Esophagus (tissue), 2 donors: ENCODE measurements around the gene MYO3B. TPM values are rescaled to one million over a fixed set of nuclear protein-coding genes. Genes with fewer than 3 reads are reported as not detected.
"Not testable (repeated sequence)": the region's sequence is repeated elsewhere in the genome, so short reads cannot be mapped to it uniquely, and the experiment has no call there.

Experiments used
- H3K27ac ChIP-seq, 2 donors: one replicate each; pipeline ENCODE4 v1.5.1; 2013; ENCODE audit warnings: low read depth in 2 of 2, mild to moderate bottlenecking in 2 of 2, inconsistent platforms in 1 of 2, low read length in 1 of 2, moderate library complexity in 1 of 2
- H3K27me3 ChIP-seq, 2 donors: one replicate each; pipeline ENCODE4 v1.6.1; 2013; ENCODE audit warnings: low read length in 2 of 2, control low read depth in 1 of 2, mild to moderate bottlenecking in 1 of 2; ENCODE audit not compliant: insufficient read depth in 2 of 2, control insufficient read depth in 1 of 2
- H3K36me3 ChIP-seq, 2 donors: one replicate each; pipeline ENCODE4 v1.6.1; 2013; ENCODE audit warnings: low read length in 1 of 2; ENCODE audit not compliant: control insufficient read depth in 2 of 2, insufficient read depth in 2 of 2
- H3K4me1 ChIP-seq, 2 donors: one replicate each; pipeline ENCODE4 v1.6.1; 2013; ENCODE audit warnings: low read length in 1 of 2; ENCODE audit not compliant: control insufficient read depth in 2 of 2, insufficient read depth in 2 of 2
- H3K4me3 ChIP-seq, 2 donors: one replicate each; pipeline ENCODE4 v1.5.1; 2013; ENCODE audit warnings: low read length in 2 of 2, mild to moderate bottlenecking in 2 of 2, low read depth in 1 of 2, moderate library complexity in 1 of 2
- H3K9me3 ChIP-seq, 2 donors: one replicate each; pipeline ENCODE4 v1.6.1; 2013; ENCODE audit warnings: mild to moderate bottlenecking in 2 of 2, low read depth in 1 of 2, low read length in 1 of 2, moderate library complexity in 1 of 2; ENCODE audit not compliant: control insufficient read depth in 2 of 2, insufficient read depth in 1 of 2
- WGBS, 2 donors: extraction: QIAGEN DNeasy Blood & Tissue Kit; methylation state at CpG; one replicate each; pipeline ENCODE4 v1.1.7; 2013; 5-methylcytosine and 5-hydroxymethylcytosine counted together
- polyA plus RNA-seq, 2 donors: library from polyadenylated mRNA; stranded (reverse); fragments of 200-250 nt; gene quantifications; one replicate each; pipeline ENCODE4 v1.2.3, GENCODE V29; 2013
- donor health status: healthy with polysubstance abuse.
- donor health status: Bipolar disorder and iron deficiency.

MYO3B gene
- polyA plus RNA-seq, 2 donors: 0.08 to 0.11 TPM

DNA sequence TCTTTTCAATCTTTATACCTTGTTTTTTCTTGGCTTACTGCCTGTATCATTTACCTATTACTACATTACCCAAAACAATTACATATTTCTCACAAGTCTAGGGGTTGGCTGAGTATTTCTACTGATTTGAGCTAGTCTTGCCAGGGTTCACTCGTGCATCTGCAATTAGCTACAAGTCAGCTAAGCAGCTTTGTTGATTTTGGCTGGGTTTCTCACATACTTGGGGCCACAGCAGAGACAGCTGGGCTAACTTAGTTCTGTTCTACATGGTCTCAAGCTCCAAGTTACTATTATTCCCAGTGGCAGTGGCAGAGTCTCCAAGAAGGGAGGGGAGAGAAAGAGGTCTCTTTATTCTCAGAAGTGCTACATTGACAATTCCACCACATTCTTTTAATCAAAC, 482.5 kb downstream of the MYO3B start:
- no peak overlapping the region for H3K27ac ChIP-seq
- no peak overlapping the region for H3K4me3 ChIP-seq
- H3K27me3 ChIP-seq: no peaks in the 10 kb centered on the region
- H3K4me1 ChIP-seq: no peaks in the 10 kb centered on the region
- no peaks in the 10 kb centered on the region for H3K36me3 ChIP-seq
- 7 to 17% methylated on average over 1 of the region's 1 CpG for WGBS, 2 donors
- no peaks in the 10 kb centered on the region for H3K9me3 ChIP-seq

DNA sequence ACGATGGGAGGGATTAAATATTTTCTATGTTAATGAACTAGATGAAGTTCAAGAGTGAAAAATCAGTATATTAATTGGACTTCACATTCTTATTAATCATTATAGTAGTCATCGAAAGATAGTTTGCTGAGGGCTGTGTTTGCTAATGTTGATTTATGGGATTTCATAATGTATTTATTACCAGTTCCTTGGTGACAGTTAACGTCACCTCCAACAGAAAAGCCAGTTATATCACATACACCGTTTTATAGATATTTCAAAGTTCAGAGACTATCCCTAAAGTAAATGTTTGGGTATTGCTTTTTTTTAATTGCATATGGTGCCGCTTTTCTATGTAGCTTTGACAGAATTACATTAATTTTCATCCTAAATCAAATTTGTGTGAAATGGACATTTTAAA, 487.8 kb downstream of the MYO3B start:
- no peak overlapping the region for H3K4me3 ChIP-seq
- 63 to 64% methylated on average over 5 of the region's 5 CpGs for WGBS, 2 donors
- no peaks in the 10 kb centered on the region for H3K4me1 ChIP-seq
- no peaks in the 10 kb centered on the region for H3K27me3 ChIP-seq
- H3K9me3 ChIP-seq: no peaks in the 10 kb centered on the region
- no peak overlapping the region for H3K27ac ChIP-seq
- H3K36me3 ChIP-seq: no peaks in the 10 kb centered on the region

DNA sequence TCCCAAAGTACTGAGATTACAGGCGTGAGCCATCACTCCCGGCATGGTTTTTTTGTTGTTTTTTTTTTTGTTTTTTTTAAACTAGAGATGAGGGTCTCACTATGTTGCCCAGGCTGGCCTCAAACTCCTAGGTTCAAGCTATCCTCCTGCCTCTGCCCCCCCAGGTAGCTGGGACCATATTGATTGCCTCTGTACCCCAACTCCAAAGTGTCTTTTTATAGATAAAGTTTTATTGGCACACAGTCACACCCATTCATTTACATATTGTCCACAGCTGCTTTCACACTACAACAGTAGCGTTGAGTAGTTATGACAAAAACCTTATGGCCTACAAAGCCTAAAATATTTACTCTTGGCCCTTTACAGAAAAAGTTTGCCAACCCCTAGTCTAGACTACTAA, 492.0 kb downstream of the MYO3B start:
- H3K27ac ChIP-seq: no peak overlapping the region
- no peak overlapping the region for H3K4me3 ChIP-seq
- no peaks in the 10 kb centered on the region for H3K27me3 ChIP-seq
- H3K9me3 ChIP-seq: no peaks in the 10 kb centered on the region
- H3K4me1 ChIP-seq: no peaks in the 10 kb centered on the region
- no peaks in the 10 kb centered on the region for H3K36me3 ChIP-seq
- 89 to 96% methylated on average over 3 of the region's 3 CpGs for WGBS, 2 donors

DNA sequence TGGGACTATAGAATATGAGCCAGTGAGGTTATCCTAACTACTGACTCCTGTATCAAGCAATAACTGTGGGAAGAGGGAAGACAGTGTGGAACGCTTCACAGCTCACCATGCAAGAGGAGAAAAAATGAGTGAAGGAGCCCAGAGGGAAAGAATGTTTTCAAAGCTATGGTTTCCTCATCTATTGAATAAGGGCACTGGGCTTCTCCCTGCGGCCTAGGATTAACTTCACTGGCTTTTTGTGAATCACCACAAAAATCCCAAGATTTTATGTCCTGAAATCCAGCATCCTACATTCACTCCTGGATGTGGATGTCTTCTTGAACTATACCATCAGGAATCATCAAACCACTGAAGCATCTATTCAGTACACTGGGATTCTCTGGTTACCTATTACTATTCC, 492.7 kb downstream of the MYO3B start:
- Histone ChIP-seq H3K27me3 (no peaks in the 10 kb centered on the region), H3K36me3 (no peaks in the 10 kb centered on the region), H3K9me3 (no peaks in the 10 kb centered on the region), H3K4me3 (no peak overlapping the region), H3K4me1 (no peaks in the 10 kb centered on the region), H3K27ac (no peak overlapping the region)
- WGBS, 2 donors: 80 to 92% methylated on average over 2 of the region's 2 CpGs

DNA sequence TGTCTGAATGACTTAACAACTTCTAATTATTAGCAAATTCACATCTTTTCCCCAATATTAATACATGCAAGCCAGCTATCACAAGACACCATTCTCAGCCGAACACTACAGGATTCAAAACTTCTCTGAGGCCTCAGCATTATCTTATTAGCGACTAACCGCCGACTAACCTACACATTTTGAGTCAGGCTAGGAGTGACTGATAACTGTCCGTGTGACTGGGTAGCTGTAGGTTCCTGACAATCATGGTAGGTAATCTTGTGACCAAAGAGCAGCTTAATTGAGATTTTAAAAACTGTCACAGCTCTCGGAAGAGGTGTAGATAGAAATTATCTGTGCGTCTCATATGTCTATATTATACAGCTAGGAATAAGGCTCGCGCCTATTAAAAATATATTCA, 493.1 kb downstream of the MYO3B start:
- H3K9me3 ChIP-seq: no peaks in the 10 kb centered on the region
- no peak overlapping the region for H3K27ac ChIP-seq
- no peak overlapping the region for H3K4me3 ChIP-seq
- H3K27me3 ChIP-seq: no peaks in the 10 kb centered on the region
- no peaks in the 10 kb centered on the region for H3K36me3 ChIP-seq
- no peaks in the 10 kb centered on the region for H3K4me1 ChIP-seq
- WGBS, 2 donors: 85 to 90% methylated on average over 9 of the region's 9 CpGs

DNA sequence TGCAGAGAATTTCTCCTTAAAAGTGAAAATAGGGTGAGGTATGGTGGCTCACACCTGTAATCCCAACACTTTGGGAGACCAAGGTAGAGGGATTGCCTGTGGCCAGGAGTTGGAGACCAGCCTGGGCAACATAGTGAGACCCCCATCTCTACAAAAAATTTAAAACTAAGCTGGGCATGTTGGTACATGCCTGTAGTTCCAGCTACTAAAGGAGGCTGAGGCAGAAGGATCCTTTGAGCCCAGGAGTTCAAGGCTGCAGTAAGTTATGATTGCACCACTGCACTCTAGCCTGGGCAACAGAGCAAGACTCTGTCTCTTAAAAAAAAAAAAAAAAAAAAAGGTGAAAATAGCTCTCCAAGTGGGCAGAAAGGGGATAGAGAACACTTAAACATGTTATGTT, 496.3 kb downstream of the MYO3B start:
- not testable (repeated sequence) for H3K36me3 ChIP-seq, H3K4me1 ChIP-seq, H3K9me3 ChIP-seq, H3K27ac ChIP-seq, H3K4me3 ChIP-seq, H3K27me3 ChIP-seq

DNA sequence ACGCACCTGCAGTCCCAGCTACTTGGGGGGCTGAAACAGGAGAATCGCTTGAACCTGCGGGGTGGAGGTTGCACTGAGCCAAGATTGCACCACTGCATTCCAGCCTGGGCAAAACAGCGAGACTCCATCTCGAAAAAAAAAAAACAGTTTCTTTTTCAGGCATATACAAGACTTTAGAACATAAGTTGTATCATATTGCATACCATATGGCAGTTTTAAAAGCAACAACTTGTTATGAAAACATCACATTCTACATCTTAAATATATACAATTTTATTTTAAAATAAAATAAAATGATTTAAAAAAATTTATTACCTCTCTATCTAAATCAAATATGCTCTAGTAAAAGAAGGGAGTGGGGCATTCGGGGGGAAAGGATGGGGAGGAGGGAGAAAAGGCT, 497.8 kb downstream of the MYO3B start:
- Histone ChIP-seq H3K27ac (no peak overlapping the region), H3K36me3 (no peaks in the 10 kb centered on the region), H3K4me1 (no peaks in the 10 kb centered on the region), H3K27me3 (no peaks in the 10 kb centered on the region), H3K9me3 (no peaks in the 10 kb centered on the region), H3K4me3 (no peak overlapping the region)
- 84 to 86% methylated on average over 6 of the region's 6 CpGs for WGBS, 2 donors

DNA sequence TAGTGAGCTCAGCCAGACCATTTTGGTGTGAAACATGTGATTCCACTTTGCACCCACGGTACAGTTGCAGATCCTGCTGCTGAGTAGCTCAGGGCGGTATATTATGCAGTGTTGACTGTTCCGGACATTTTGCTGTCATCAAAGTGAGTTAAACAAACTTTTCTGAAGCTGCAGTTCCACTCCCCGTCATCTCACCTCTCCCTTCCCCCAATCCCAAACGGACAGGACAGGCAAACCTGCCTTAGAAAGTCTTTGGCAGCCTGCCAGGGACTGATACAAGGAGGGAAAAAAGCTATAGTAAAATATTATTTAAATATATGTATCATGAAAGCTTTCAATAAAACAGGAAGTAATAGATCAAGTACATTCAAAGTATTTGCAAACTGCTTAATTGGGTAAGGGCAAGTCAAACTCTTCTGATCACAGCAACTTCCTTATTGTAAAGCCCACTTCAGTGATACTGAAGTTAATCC, 501.7 kb downstream of the MYO3B start:
- Histone ChIP-seq H3K9me3 (no peaks in the 10 kb centered on the region), H3K4me1 (no peaks in the 10 kb centered on the region), H3K27ac (no peak overlapping the region), H3K36me3 (no peaks in the 10 kb centered on the region), H3K27me3 (no peaks in the 10 kb centered on the region), H3K4me3 (no peak overlapping the region)
- whole genome bisulfite sequencing, 2 donors: 30 to 36% methylated on average over 5 of the region's 5 CpGs

DNA sequence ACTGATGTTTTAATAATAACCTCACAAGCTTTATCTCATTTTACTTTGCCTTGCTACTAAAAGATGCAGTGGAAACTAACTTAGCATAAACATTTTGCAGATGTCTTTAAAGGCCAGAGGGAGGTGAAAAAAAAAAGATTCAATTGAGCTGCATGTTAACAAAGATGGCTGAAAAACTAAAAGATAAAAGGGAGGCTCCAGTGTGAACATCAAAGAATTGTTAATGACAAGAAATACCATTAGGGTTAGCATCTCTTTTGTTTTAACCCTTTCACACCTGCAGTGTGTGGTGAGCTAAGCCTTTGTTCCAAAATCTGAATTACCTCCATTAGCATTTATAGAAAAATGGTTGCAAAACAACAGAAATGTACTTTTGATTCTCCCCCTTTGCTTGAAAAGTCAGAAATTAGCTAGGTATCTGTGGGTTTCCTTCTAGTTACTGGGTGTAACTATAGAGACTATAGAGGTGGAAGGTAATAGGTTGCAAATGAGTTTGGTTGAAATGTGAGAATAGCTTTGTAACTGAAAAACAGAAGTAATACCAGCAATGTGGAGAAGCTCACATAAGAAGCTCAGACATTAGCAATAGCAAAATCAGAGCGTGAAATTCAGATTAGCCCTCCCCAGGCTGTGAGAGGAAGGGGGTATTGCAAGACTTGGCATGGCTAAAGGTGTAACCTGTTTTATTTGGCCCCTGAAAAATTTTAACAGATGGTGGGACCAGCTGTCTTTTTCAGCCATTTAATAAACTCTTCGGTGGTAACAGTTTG, 502.4 kb downstream of the MYO3B start:
- no peaks in the 10 kb centered on the region for H3K27me3 ChIP-seq
- H3K4me3 ChIP-seq: no peak overlapping the region
- H3K9me3 ChIP-seq: no peaks in the 10 kb centered on the region
- H3K27ac ChIP-seq: no peak overlapping the region
- WGBS, 2 donors: 68 to 71% methylated on average over 2 of the region's 2 CpGs
- H3K36me3 ChIP-seq: no peaks in the 10 kb centered on the region
- H3K4me1 ChIP-seq: no peaks in the 10 kb centered on the region

DNA sequence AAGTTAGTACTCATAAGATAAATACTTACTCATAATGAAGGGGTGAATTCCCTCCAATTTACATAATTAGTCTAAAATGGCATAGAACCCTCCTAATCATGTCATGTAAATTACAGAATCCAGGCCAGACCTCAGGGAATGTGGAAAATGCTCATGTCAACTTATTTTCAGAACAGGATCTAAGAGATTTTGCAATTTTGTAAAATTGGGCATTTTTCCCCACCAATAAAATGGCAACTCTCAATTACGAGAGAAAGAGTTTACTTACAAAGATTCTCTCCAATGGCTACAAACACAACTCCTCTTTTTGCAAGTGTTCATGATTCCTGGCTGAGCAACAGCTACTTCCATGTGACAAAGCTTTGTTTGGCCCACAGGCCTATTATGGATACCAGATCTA, 503.4 kb downstream of the MYO3B start:
- H3K27me3 ChIP-seq: no peaks in the 10 kb centered on the region
- no peaks in the 10 kb centered on the region for H3K36me3 ChIP-seq
- 61 to 88% methylated on average over 1 of the region's 1 CpG for WGBS, 2 donors
- H3K4me1 ChIP-seq: no peaks in the 10 kb centered on the region
- no peak overlapping the region for H3K27ac ChIP-seq
- no peak overlapping the region for H3K4me3 ChIP-seq
- no peaks in the 10 kb centered on the region for H3K9me3 ChIP-seq
